ENCODE results near the gene CD177.
"Not testable (repeated sequence)": the region's sequence is repeated elsewhere in the genome, so short reads cannot be mapped to it uniquely, and the experiment has no call there.

CD177 gene

GRCh38 chr19:43341098-43341497 is 12.4 kb upstream of the CD177 start:
- not testable (repeated sequence) for H3K36me3 ChIP-seq (ENCODE audit: insufficient read depth, low read length); H3K27me3 ChIP-seq (ENCODE audit: insufficient read depth, low read length); H3K79me2 ChIP-seq (ENCODE audit: insufficient read depth, low read length); H3K9ac ChIP-seq (ENCODE audit: low read length); H3K4me1 ChIP-seq (ENCODE audit: insufficient read depth, low read length, severe bottlenecking); H4K20me1 ChIP-seq (ENCODE audit: insufficient read depth, low read length); H3K27ac ChIP-seq (ENCODE audit: low read depth, low read length, poor library complexity, severe bottlenecking); H3K4me3 ChIP-seq (ENCODE audit: low read depth, low read length, poor library complexity, severe bottlenecking); H3K9me2 ChIP-seq (ENCODE audit: low read depth, low read length); H2AFZ ChIP-seq (ENCODE audit: low read length); H3F3A ChIP-seq (ENCODE audit: insufficient read depth, low read length); H3K9me3 ChIP-seq (ENCODE audit: low read length); H3K4me2 ChIP-seq (ENCODE audit: low read length)

- H3F3A ChIP-seq (ENCODE audit: insufficient read depth, low read length); H3K36me3 ChIP-seq (ENCODE audit: insufficient read depth, low read length); H3K4me1 ChIP-seq (ENCODE audit: insufficient read depth, low read length, severe bottlenecking); H2AFZ ChIP-seq (ENCODE audit: low read length); H3K9ac ChIP-seq (ENCODE audit: low read length); H3K9me2 ChIP-seq (ENCODE audit: low read depth, low read length); H3K27ac ChIP-seq (ENCODE audit: low read depth, low read length, poor library complexity, severe bottlenecking); H3K4me3 ChIP-seq (ENCODE audit: low read depth, low read length, poor library complexity, severe bottlenecking); H3K79me2 ChIP-seq (ENCODE audit: insufficient read depth, low read length); H3K27me3 ChIP-seq (ENCODE audit: insufficient read depth, low read length); H4K20me1 ChIP-seq (ENCODE audit: insufficient read depth, low read length); H3K9me3 ChIP-seq (ENCODE audit: low read length); H3K4me2 ChIP-seq (ENCODE audit: low read length): not testable (repeated sequence)
Measured at GRCh38 chr19:43342104-43342503, 11.4 kb upstream of the CD177 start.

- not testable (repeated sequence) for H3K79me2 ChIP-seq (ENCODE audit: insufficient read depth, low read length); H2AFZ ChIP-seq (ENCODE audit: low read length); H3F3A ChIP-seq (ENCODE audit: insufficient read depth, low read length); H4K20me1 ChIP-seq (ENCODE audit: insufficient read depth, low read length); H3K27me3 ChIP-seq (ENCODE audit: insufficient read depth, low read length); H3K9me3 ChIP-seq (ENCODE audit: low read length); H3K9ac ChIP-seq (ENCODE audit: low read length); H3K4me1 ChIP-seq (ENCODE audit: insufficient read depth, low read length, severe bottlenecking); H3K27ac ChIP-seq (ENCODE audit: low read depth, low read length, poor library complexity, severe bottlenecking); H3K9me2 ChIP-seq (ENCODE audit: low read depth, low read length); H3K4me2 ChIP-seq (ENCODE audit: low read length); H3K4me3 ChIP-seq (ENCODE audit: low read depth, low read length, poor library complexity, severe bottlenecking); H3K36me3 ChIP-seq (ENCODE audit: insufficient read depth, low read length)
Measured at GRCh38 chr19:43344347-43344925, 9.1 kb upstream of the CD177 start.

GRCh38 chr19:43349813-43350212 is 3.7 kb upstream of the CD177 start:
- H3K4me3 ChIP-seq (ENCODE audit: low read depth, low read length, poor library complexity, severe bottlenecking); H3F3A ChIP-seq (ENCODE audit: insufficient read depth, low read length); H3K9ac ChIP-seq (ENCODE audit: low read length); H3K27ac ChIP-seq (ENCODE audit: low read depth, low read length, poor library complexity, severe bottlenecking); H3K4me2 ChIP-seq (ENCODE audit: low read length); H3K79me2 ChIP-seq (ENCODE audit: insufficient read depth, low read length); H4K20me1 ChIP-seq (ENCODE audit: insufficient read depth, low read length); H2AFZ ChIP-seq (ENCODE audit: low read length); H3K9me2 ChIP-seq (ENCODE audit: low read depth, low read length); H3K27me3 ChIP-seq (ENCODE audit: insufficient read depth, low read length); H3K36me3 ChIP-seq (ENCODE audit: insufficient read depth, low read length); H3K9me3 ChIP-seq (ENCODE audit: low read length); H3K4me1 ChIP-seq (ENCODE audit: insufficient read depth, low read length, severe bottlenecking): not testable (repeated sequence)

GRCh38 chr19:43351998-43352746 is 1.3 kb upstream of the CD177 start:
- no peaks in the 10 kb centered on the region for H3K4me1 ChIP-seq (ENCODE audit: insufficient read depth, low read length, severe bottlenecking)
- H3K36me3 ChIP-seq (ENCODE audit: insufficient read depth, low read length) = no peaks in the 10 kb centered on the region
- H2AFZ ChIP-seq (ENCODE audit: low read length) = no peak overlapping the region
- H3K27ac ChIP-seq (ENCODE audit: low read depth, low read length, poor library complexity, severe bottlenecking) = no peak overlapping the region
- no peaks in the 10 kb centered on the region for H4K20me1 ChIP-seq (ENCODE audit: insufficient read depth, low read length)
- H3K4me3 ChIP-seq (ENCODE audit: low read depth, low read length, poor library complexity, severe bottlenecking) = no peak overlapping the region
- H3K4me2 ChIP-seq (ENCODE audit: low read length) = no peak overlapping the region
- H3K9ac ChIP-seq (ENCODE audit: low read length) = no peak overlapping the region
- H3F3A ChIP-seq (ENCODE audit: insufficient read depth, low read length) = no peaks in the 10 kb centered on the region
- H3K27me3 ChIP-seq (ENCODE audit: insufficient read depth, low read length) = no peaks in the 10 kb centered on the region
- TF ChIP-seq CTCF (IDR thresholded peaks at IDR 0.05; ENCODE audit: low read length) (no peak), EZH2 (IDR thresholded peaks at IDR 0.05; ENCODE audit: borderline replicate concordance, low read length) (no peak)
- H3K9me3 ChIP-seq (ENCODE audit: low read length) = no peaks in the 10 kb centered on the region
- no peaks in the 10 kb centered on the region for H3K79me2 ChIP-seq (ENCODE audit: insufficient read depth, low read length)
- H3K9me2 ChIP-seq (ENCODE audit: low read depth, low read length) = no peaks in the 10 kb centered on the region

Measured in OCI-LY1 (cell line).